HG02571 (cell line): Measurements from ENCODE around the gene SLC7A4.
"Not testable (repeated sequence)": the region's sequence is repeated elsewhere in the genome, so short reads cannot be mapped to it uniquely, and the experiment has no call there.

Experiments
- ATAC-seq: cut with Tn5 transposase; IDR thresholded peaks from one replicate; pipeline ENCODE4 v1.9.1; 2021; ENCODE audit warnings: mild to moderate bottlenecking, moderate library complexity; ENCODE audit not compliant: unreplicated experiment

The SLC7A4 gene, protein sequence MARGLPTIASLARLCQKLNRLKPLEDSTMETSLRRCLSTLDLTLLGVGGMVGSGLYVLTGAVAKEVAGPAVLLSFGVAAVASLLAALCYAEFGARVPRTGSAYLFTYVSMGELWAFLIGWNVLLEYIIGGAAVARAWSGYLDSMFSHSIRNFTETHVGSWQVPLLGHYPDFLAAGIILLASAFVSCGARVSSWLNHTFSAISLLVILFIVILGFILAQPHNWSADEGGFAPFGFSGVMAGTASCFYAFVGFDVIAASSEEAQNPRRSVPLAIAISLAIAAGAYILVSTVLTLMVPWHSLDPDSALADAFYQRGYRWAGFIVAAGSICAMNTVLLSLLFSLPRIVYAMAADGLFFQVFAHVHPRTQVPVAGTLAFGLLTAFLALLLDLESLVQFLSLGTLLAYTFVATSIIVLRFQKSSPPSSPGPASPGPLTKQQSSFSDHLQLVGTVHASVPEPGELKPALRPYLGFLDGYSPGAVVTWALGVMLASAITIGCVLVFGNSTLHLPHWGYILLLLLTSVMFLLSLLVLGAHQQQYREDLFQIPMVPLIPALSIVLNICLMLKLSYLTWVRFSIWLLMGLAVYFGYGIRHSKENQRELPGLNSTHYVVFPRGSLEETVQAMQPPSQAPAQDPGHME

DNA sequence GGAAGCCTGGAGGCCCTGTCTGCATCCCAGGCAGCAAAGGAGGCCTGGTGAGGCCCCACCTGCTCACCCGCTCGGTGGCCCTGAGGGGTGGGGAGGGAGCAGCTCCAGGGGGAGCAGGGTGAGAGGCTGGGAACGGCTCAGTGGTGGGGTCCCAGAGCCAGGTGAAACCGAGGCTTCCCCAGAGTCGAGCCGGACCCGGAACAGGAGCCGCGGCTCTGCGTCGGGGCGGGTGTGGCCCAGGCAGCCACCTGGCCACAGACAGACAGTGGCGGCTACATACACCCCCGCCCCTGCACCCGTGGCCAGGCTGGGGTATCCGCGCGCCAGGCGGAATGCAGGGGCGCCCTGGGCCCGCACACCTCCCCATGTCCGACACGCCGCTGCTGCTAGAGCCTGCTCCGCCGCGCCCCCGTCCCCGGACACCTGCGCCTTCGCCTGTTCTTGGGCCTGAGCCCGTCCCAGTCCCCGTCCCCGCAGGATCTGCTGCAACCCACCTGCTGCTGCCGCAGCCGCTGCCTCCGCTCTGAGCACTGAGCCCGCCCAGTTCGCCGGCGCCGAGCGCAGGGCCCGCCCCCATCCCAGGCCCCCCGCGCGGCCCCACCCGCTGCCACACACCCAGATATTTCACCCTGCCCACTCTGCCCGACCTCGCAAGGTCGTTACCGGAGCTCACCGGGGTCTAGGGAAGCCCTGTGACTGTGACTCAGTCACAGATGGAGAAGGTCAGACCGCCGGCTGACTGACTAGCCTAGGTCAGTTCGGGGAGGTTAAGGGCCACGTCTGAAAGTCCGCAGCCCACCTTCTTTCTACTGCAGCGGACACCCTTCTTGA, at the start of gene SLC7A4:
Gene SLC7A4 (minus strand): TSS at position 525 of the 831 bp plus-strand sequence. CDS start 749 bp downstream, outside the sequence.
- no peak for ATAC-seq

DNA sequence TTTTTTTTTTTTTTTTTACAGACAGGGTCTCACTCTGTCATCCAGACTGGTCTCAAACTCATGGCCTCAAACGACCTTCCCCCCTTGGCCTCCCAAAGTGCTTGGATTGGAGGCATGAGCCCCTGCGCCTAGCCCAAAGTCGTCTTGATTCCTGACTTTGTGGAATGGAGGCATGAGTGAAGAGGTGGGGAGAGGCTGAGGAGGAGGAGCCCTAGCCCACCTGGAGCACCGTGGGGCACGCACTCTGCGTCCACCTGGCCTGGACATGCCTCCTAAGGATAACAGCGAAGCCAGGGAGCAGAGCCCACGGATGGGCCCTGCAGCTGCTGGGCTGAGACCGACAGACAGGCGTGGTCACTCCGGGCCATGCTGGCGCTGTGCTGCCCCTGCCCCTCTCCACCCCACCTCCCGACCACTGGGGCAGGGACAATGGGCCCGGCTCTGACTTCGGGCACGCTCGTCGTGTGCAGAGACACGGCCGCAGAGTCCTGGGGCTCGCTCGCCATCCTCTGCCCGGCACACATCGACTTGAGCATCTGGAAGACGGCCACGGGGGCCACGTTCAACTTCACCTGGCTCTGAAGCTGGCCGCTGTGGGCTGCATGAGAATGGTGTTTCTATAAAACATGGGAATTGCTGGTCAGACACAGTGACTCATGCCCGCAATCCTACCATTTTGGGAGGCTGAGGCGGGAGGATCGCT, 48.2 kb upstream of the SLC7A4 start:
- ATAC-seq: no peak

GRCh38 chr22:21079493-21079892, 47.1 kb upstream of the SLC7A4 start:
- no peak for ATAC-seq

DNA sequence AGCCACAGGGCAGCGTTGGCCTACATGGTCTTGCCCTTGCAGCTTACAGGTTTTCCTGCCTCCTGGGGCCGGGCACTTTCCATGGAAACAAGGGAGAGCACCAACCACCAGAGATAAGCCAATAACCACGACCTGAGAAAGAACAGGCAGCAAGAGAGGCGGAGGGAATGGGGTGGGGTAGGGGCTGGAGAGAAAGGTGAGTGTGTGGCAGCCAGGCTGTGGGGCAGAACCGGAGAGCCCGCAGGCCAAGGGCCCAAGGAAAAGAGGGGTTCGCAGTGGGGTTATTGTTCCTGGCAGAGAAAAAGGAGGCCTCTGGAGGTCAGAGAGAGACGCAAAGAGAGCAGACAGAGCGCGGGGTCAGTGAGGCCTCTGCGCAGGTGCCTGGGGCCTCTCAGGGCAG, 46.6 kb upstream of the SLC7A4 start:
- no peak for ATAC-seq

GRCh38 chr22:21077884-21078508, 45.6 kb upstream of the SLC7A4 start:
- no peak for ATAC-seq

GRCh38 chr22:21076912-21077625, 44.7 kb upstream of the SLC7A4 start:
- ATAC-seq: no peak

DNA sequence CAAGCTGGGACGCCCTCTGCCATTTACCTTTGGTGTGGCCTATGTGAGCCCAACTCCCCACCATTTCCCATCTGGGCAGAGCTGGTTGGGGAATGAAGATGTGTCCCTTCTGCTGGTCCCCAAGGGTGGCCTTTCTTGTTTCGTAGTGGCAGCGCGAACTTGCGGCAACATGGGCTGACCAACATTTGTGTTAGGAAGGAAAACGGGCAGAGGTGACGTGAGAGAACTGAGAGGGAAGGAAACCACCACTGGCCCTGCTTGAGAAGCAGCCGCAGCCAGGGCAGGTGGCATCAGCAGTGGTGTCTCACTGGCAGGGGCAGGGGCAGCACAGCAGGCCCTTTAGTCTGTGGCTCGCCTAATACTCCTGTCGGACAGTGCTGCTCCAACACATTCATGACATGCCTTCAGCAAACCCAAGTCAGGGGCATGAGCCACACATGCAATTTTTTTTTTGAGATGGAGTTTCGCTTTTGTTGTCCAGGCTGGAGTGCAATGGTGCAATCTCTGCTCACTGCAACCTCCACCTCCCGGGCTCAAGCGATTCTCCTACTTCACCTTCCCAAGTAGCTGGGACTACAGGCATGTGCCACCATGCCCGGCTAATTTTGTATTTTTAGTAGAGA, 43.3 kb upstream of the SLC7A4 start:
- no peak for ATAC-seq

DNA sequence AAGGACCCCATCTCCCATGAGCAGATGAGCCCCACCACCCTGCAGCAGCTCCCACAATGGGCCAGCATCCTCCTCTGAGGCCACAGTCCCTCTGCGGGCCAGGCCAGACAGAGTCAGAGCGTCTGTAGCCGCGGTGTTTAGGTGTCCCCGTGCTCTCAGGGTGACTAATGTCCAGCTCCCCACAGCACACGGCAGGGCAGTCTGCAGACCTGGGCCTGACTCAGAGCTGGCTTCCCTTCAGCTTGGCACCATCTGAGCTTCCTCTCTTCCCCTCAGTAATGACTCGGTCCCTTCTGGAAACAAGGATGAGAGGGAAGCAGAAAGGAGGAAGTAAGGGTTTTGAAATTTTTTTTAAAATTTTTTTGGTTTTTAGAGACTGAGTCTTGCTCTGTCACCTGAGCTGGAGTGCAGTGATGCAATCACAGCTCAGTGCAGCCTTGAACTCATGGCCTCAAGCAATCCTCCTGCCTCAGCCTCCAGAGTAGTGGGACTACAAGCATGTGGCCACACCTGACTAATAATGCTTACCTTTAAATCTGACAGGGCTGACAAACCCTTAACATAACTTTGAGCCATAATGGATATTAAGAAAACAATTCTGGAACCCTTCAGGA, 41.8 kb upstream of the SLC7A4 start:
- no peak for ATAC-seq

DNA sequence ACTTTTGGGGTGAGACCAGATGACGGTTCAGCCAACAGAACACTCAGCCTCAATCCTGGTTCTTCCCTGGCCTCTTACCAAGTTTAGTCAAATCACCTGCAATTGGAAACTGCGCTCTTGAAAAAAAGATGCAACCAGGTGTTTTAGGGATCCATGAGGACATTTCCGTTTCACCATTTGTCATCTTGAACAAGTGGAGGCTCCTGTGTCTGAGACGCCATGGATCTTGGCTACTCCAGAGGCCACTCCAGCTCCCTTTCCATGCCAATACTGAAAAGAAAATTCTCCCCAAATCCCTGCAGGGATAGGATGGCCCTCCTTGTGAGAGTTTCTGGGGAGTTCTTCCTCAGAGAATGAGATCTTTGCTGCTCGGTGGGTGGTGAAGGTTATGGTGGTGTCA, 41.1 kb upstream of the SLC7A4 start:
- ATAC-seq: no peak

DNA sequence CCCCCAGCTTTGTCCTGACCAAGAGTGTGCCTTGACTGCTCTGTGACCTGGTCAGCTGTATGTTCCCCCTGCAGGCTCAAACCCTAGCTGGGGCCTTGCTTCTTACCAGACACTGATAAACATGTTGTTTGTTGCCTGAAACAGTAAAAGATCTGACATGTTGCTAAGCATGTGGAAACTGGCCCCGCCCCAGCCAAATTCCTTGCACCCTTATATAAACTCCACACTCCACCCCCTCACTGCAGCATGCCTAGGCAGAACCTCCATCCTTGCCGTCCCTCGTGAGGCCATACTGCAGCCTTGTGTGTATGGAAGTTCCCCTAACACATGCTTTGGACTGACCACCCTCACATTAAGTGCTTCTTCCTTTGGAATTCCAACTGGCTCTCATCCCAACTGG, 40.7 kb upstream of the SLC7A4 start:
- no peak for ATAC-seq

DNA sequence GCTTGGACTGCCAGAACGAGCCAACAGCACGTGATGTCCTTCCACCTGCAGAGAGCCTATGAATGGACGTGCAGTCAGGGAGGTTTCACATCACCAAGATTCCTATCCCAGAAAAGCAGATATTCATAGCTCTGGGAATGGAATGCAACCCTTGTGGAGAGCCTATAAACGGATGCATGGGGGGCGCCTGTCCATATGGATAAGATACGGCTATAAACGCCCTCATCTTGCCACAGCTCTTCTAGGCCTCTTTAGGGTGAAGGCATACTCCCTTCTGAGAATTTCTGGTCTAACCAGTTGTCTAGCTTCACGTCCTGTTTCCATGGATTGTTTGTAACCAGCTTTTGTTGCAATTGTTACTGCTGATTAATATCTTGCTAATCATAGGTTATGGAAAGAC, 39.4 kb upstream of the SLC7A4 start:
- ATAC-seq: not testable (repeated sequence)

DNA sequence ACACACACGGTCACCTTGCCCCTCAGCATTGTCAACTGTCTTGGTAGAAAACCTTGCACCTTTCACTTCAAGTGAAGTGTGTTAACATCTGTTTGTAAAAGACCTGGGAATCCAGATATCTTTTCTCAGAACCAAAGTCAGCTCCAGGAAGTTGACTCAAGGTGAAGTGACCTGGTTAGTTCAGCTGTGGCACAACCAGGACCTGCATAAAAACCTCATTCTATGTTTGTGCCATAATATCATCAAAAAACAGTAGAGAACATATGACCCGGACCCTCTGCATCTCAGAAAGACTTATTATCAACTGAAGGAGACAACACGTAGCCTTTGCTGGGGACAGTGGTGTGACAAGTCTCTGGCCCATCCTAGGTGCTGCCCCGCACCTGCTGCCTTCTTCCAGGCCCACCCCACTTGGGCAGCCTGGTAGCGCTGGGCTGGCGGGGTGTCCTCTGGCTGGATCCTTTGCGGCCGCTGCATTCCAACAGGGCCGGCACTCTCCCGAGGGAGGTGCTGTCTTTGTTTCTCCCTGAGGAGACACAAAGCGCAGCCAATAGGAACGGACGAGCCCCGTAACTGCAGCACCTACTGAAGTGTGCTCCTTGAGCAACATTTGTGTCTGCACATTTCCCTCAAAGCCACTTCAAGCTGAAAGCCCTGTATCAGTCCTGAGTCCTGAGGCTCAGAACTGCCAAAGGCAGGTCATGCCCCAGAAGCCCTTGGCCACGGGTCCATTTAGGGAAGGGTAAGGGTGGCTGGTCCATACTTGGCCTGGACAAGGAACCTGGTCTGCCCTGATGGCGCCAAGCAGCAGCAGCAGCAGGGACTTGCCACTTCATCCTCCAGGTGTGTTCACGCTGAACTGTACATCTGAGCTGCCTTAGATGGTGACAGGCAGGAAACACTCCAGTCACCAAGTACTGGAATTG, 38.6 kb upstream of the SLC7A4 start:
- no peak for ATAC-seq

GRCh38 chr22:21069375-21069774, 37.0 kb upstream of the SLC7A4 start:
- no peak for ATAC-seq

GRCh38 chr22:21068681-21069276, 36.4 kb upstream of the SLC7A4 start:
- ATAC-seq: no peak

- no peak for ATAC-seq
These were observed 35.7 kb upstream of the SLC7A4 start for GRCh38 chr22:21067901-21068680.

- no peak for ATAC-seq
These were observed 34.9 kb upstream of the SLC7A4 start for GRCh38 chr22:21067075-21067900.
